Fibroblast of skin of left quadriceps (primary cell): ENCODE measurements around the gene SERPINE3.

ENCODE experiments used
- DNase-seq, 2 experiments: peaks; one replicate each; pipeline ENCODE4 v3.0.0-alpha.2; 2013; ENCODE audit warnings: low read depth in 2 of 2

Gene SERPINE3

DNA sequence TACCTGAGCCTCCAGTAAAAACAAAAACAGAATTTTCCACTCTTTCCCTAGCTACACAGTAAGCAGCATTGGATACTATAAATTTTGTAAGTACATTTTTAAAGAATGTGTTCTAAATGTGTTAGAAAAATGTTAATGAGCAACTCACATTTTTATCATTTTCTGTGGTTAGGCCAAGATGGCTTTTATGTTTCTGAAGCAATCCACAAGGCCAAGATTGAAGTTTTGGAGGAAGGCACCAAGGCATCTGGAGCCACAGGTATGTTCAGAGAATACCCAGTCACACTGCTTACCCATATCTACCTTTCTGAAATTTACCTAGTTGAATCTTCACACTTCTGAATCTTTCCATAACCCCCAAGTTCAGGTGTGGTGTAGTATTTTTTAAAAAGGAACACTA lies 21.6 kb downstream of the SERPINE3 start:
- peak in 1 of 2 experiments; percentile 31 for DNase-seq

DNA sequence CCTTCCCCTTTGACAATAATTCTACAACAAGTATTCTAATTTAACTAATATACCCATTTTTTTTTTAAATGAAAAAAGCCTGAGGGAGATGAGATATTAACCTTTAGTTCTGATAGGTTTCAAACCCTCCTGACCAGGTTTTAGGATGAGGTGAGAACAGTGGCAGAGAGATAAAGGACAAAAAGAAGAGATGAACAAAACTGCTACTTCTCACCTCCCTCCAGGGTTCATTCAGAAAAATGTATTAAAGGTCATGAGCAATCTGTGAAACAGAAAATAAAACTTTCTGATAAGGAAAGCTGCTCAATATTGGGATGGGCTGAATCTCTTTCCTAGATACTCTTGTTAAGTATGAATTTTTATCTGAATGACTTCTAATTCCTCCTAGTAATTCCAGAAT lies 24.1 kb downstream of the SERPINE3 start:
- no peak for DNase-seq

DNA sequence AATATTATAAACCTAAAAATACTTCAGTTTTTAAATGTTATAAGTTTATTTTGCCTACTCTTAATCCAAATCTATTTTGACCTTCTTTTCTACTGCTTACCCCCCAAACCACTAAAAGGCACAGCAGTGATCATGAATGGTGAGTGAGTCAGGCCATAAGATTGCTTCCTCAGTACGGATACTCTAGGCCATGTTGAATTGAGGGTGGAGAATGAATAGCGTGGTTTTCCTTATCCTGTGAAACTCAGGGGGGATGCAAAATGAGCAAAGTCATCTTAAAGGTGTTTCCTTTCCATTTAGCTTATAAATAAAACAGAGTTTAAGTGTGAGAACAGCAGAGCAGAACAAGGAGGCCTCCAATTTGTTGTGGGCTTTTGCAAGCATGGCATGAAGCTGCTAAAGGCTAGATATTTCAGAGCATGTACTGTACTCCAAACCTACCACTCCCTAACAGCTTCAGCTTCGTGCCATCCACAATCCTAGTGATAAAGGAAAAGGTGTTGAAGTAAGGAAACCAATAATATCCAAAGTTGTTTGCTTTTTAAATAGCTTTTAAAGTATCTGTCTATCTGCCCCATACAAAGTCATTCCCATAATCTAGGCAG lies 25.0 kb downstream of the SERPINE3 start:
- peak; percentile 56 to 62 for DNase-seq

DNA sequence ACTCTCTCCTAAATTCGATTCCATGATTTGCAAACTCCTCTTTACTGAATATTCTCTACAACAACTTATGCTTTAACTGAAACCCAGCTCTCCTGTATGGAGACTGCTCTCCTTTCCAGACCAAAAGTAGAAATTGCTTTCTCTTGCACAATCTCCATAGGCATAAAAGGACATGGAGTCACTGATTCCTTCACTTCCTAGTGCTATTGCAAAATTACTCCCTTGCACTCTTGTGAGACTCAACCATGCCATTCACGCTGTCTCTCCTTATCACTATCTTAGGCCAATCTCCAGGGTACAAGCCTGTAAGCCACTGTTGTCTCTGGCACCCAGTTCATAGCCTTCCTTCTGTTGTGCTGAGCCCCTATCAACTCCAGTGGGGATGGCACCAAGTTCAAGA lies 30.6 kb downstream of the SERPINE3 start:
- peak; percentile 28 to 29 for DNase-seq

DNA sequence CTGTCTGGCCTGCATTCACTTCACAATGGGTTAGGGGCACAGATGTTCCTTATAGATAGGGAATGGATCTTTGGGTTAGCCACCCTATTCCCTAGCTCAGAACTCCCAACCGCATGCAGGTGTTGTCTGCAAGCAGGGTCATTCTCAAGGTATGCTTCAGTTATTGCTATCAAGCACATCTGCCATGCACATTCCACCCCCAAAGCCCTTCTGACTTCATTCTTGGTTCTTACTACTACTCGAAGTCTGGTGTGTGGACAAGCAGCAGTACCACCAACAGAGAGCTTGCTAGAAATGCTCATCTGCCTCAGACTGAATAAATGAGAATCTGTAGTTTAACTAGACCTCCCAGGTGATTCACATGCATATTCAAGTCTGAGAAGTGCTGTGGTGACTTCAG lies 31.3 kb downstream of the SERPINE3 start:
- DNase-seq = no peak

DNA sequence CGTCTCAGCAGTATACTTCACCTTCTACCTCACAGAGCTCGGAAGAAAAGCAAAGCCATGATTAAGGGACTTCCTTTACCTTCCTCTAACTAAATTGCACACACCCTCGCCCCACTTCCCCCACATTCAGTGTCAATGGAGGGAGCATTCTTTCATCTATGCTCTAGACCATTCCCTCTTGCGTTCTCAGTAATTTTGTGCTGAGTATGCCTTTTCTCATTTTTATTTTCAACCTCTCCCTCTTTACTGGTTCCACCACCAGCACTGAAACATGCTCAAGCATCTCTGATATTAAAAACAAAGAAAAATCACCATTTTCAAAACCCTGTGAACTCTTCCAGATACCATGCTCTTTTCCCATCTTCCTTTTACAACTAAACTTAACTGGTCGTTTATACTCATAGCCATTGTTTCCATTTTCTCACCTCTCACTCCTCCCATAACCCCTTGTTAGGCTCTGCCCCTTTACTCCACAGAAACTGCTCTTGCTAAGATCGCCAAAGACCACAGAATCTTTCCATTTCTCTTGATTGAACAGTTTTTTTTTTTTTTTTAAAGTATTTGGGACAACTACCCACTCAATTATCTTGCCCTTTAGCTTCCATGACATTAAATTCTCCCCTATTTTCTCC lies 32.4 kb downstream of the SERPINE3 start:
- no peak for DNase-seq

DNA sequence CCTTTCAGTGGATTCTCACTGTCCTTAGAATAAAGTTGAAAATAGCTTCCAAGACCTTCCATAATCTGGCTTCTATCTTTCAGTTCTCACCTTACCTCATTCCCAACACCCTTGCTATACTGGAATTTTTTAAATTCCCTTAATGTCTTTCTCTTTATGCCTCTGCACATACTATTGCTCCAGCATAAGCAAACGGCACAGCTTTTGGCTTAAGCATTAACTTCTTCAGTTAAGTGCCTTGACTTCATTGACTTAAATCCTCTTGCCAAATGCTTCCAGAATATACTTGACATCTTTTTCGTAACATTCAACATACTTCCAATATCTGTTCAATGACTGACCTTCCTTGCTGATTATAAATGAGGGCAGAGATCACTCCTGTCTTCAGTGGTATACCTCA lies 34.0 kb downstream of the SERPINE3 start:
- DNase-seq = no peak

DNA sequence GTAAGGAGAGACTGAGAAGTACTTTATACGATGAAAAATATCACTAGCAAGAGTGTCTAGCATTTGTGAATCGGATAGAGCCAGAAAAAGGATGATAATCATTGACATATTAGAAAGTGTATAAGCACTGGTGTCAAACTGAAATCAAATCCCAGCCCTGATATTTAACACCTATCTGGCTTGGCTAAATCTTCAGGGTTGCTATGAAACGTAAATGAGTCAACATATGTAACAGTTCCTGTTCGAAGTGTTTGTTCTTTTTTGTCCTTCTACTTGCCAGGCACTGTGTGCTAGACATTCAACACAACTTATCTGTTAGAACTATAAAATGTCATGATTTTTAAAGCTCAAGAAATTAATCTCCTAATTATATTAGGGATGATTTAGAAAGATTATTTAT lies 40.8 kb downstream of the SERPINE3 start:
- no peak for DNase-seq

DNA sequence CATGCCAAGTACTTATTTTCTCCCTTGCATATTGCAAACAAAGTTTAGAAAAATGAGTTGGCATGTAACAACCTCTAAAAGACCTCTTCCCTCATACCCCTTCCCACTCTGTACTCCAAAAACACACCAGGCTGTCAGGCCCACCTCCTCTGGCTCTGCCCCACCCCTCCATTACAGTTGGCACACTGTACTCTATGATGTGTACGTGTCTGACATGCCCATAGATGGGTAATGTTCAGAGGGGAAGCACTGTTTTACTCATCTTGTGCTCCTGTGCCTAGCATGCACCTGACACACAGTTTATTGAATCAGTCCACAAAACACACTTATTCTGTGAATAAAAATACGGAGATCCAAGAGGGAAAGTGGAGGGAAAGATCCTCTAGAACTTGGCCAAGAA lies 45.6 kb downstream of the SERPINE3 start:
- no peak for DNase-seq

DNA sequence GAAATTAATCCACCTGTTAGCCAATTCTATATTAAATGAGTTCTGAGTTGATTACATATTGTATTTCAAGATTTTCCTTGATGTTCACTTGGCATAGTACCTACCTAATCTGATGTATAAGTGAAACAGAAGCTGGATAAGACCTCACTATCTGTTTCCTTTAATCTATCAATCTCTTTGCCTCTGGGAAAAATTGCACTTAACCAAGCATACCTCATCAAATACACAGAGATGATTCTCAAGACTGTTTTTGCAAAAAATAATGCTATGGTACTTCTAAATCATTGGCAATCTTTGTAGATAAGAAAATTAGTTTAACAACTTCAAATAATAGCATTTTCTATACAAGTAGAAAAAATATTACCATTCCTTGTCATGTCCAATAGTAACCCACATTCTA lies 55.2 kb downstream of the SERPINE3 start:
- DNase-seq = no peak

DNA sequence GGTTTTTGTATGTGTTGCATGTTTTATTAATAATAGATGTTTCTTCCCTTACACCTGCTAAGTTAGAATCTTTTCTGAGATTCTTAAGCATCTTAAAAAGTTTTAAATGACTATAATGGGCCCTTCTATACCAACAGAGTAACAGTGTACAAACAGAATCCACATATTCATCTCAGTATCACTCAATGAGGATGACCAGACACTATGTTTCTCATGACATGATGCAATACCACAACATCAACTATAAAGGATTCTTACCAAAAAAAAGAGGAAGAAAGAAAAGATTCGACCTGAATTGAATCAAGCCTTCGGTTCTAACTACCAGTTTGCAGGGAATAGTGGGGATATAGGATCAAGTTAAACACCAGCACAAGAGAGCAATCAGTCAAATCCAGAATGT lies 56.9 kb downstream of the SERPINE3 start:
- DNase-seq = no peak

DNA sequence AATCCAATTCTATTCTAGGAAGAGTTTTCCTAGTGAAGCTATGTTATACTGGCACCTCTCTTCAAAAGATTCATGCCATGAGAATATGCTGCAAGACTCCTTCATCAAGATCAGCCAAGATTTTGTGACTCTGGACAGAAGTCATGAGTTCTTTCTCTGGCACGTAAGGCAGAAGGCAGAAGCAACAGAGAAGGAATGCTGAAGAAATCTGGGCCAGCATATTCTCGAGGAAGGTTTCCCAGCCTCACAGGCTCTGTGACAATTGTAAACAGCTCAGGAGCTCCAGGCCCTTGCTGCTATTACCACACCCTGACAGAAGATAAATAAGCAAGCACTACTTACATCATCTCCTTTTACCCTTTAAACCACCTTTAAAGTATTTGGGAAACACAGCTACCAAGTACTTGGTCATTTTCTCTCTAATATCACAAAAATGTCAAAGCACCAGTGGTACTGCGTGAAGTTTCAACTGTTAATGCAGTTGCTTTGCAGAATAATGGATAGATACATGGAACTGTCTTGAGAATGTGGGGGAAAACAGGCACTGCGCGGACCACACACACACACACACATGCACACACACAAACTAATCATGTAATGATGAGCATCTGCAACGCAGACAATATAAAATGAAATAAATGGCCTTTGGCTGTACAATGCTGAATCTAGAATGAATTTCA lies 57.9 kb downstream of the SERPINE3 start:
- peak; percentile 17 to 23 for DNase-seq

DNA sequence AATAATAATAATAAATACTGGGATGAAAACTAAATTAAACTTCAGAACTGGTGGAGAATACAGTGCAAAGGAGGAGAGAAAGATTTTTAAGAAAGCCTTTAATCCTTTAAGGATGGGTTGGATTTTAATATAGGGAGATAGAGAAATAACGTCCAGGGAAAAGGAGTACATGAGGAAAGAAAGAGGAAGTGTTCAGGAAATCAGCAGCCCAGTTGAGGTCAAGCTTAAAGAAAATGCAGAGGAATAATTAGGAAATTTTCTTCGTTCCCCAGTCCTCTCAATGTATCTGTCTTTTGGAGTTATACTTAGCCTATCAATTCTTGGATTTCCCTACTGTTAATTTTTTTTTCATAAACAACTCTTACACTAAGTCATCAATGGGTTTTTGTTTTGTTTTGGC lies 65.7 kb downstream of the SERPINE3 start:
- no peak for DNase-seq

DNA sequence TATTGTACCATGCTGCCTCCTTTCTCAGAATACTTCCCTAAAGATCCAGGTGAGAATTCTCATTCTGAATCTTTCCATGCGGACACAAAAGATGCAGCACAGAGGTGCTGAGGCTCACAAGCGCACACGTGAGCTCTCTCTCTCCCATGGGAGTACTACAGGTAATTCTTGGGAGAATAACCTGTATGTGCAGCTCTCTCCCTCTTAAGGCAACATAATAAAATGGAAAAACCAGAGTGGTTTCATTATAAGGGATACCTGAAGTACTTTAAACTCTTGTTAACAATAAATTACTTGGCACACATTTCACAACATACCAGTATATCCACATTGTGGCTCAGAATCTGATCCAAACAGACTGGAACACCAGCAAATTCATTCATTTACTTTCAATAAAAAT lies 72.9 kb downstream of the SERPINE3 start:
- no peak for DNase-seq
